Activated CD8-positive, alpha-beta T cell treated with anti-CD3 and anti-CD28 coated beads for 36 hours (primary cell): ENCODE data around the gene MTA1. TPM values are rescaled to one million over a fixed set of nuclear protein-coding genes. Genes with fewer than 3 reads are reported as not detected.

Source experiments
- ATAC-seq: fragments of 200-7000 bp; cut with Tn5 transposase; one replicate; pipeline ENCODE4 v1.10.0; 2021; ENCODE audit warnings: mild to moderate bottlenecking, moderate library complexity
- CTCF ChIA-PET: fragments of 350-600 bp; sonication (Branson Sonifier 250); formaldehyde crosslinking; loops from one replicate; lab custom pipeline; 2021; ENCODE audit warnings: antibody characterized with exemption; lab: Charles Lee
- POLR2A ChIA-PET: fragments of 350-600 bp; sonication (Branson Sonifier 250); formaldehyde crosslinking; loops from one replicate; lab custom pipeline; 2021; ENCODE audit warnings: antibody characterized with exemption; lab: Charles Lee
- DNase-seq: peaks from one replicate; pipeline ENCODE4 v3.0.0-alpha.2; 2020
- H3K27ac Mint-ChIP-seq: one replicate; pipeline ENCODE4 v1.8.0; 2021; ENCODE audit warnings: mild to moderate bottlenecking, mixed read lengths
- H3K27me3 Mint-ChIP-seq: one replicate; pipeline ENCODE4 v1.8.0; 2021; ENCODE audit warnings: mixed read lengths
- H3K36me3 Mint-ChIP-seq: one replicate; pipeline ENCODE4 v1.8.0; 2021; ENCODE audit warnings: low read depth, mixed read lengths
- H3K4me1 Mint-ChIP-seq: one replicate; pipeline ENCODE4 v1.8.0; 2021; ENCODE audit warnings: low read depth, mixed read lengths
- H3K4me3 Mint-ChIP-seq: one replicate; pipeline ENCODE4 v1.8.0; 2021; ENCODE audit warnings: mild to moderate bottlenecking, moderate library complexity, mixed read lengths
- H3K9me3 Mint-ChIP-seq: one replicate; pipeline ENCODE4 v1.8.0; 2021; ENCODE audit warnings: mixed read lengths
- CTCF ChIP-seq: fragments of 200-600 bp; IDR thresholded peaks from one replicate; pipeline ENCODE4 v1.8.0; 2022; ENCODE audit warnings: antibody characterized with exemption, mild to moderate bottlenecking
- intact Hi-C: fragments of 100-400 bp; cut with micrococcal nuclease; formaldehyde crosslinking; loops from one replicate; pipeline ENCODE4 v1.10.0; 2022
- total RNA-seq, 2 experiments: library from RNA; stranded (reverse); gene quantifications; one replicate each; pipeline ENCODE4 v1.2.3, GENCODE V29; 2021

The MTA1 gene
- total RNA-seq, 2 experiments from 2014 or later = 133 to 140 TPM

GRCh38 chr14:105411017-105411941, 8.3 kb upstream of the MTA1 start:
- intact Hi-C loops = no loop called here
- Mint-ChIP-seq H3K27me3 (peaks cover 24% of the 10 kb centered on the region), H3K9me3 (no peaks in the 10 kb centered on the region), H3K4me1 (peaks cover 12% of the 10 kb centered on the region), H3K4me3 (peak overlapping the region; percentile 19), H3K27ac (no peak overlapping the region), H3K36me3 (no peaks in the 10 kb centered on the region)
- ATAC-seq (peak; percentile 40), DNase-seq (peak; percentile 21)
- CTCF ChIA-PET = interaction anchor here (0.9 to 1.3 kb wide), 4 partner anchors 10 to 78 kb away, joined by 3 to 5 read pairs (median 3); no protein-coding TSS in a partner anchor
- POLR2A ChIA-PET = interaction anchor here (0.9 to 2.3 kb wide), 3 partner anchors 9 to 35 kb away, joined by 3 to 14 read pairs (median 7); partner anchors contain the start of gene TEX22
- TF ChIP-seq CTCF = no peak

- no peak for TF ChIP-seq CTCF
- CTCF ChIA-PET = interaction anchor here (1.1 to 2.2 kb wide), 4 partner anchors 41 to 78 kb away, joined by 3 to 6 read pairs (median 4); no protein-coding TSS in a partner anchor
- DNase-seq (no peak), ATAC-seq (no peak)
- H3K4me3 Mint-ChIP-seq = no peak overlapping the region
- no peak overlapping the region for H3K27ac Mint-ChIP-seq
- peaks cover 12% of the 10 kb centered on the region for H3K4me1 Mint-ChIP-seq
- POLR2A ChIA-PET = interaction anchor here (0.9 to 2.3 kb wide), 4 partner anchors 10 to 41 kb away, joined by 3 to 14 read pairs (median 5); partner anchors contain the start of gene TEX22
- intact Hi-C loops = no loop called here
- peaks cover 24% of the 10 kb centered on the region for H3K27me3 Mint-ChIP-seq
- H3K36me3 Mint-ChIP-seq = peaks cover 1% of the 10 kb centered on the region
- no peaks in the 10 kb centered on the region for H3K9me3 Mint-ChIP-seq
Observed at GRCh38 chr14:105411985-105412770, 7.4 kb upstream of the MTA1 start.

- ATAC-seq = no peak
- CTCF ChIA-PET = interaction anchor here (1.3 to 2.2 kb wide), 3 partner anchors 10 to 77 kb away, joined by 5 to 8 read pairs (median 6); no protein-coding TSS in a partner anchor
Observed at GRCh38 chr14:105412771-105413543, 6.7 kb upstream of the MTA1 start.

More at GRCh38 chr14:105412771-105413543, 6.7 kb upstream of the MTA1 start:
- Mint-ChIP-seq H3K27me3 (peaks cover 24% of the 10 kb centered on the region), H3K36me3 (peaks cover 1% of the 10 kb centered on the region), H3K9me3 (no peaks in the 10 kb centered on the region), H3K27ac (no peak overlapping the region), H3K4me1 (peaks cover 12% of the 10 kb centered on the region), H3K4me3 (no peak overlapping the region)
- no peak for DNase-seq
- POLR2A ChIA-PET = interaction anchor here (0.9 to 2.2 kb wide), 3 partner anchors 10 to 42 kb away, joined by 3 to 7 read pairs (median 3); no protein-coding TSS in a partner anchor
- intact Hi-C loops = no loop called here
- TF ChIP-seq CTCF = no peak
